ENCODE measurements around the gene SPTBN1.

Gene SPTBN1

DNA sequence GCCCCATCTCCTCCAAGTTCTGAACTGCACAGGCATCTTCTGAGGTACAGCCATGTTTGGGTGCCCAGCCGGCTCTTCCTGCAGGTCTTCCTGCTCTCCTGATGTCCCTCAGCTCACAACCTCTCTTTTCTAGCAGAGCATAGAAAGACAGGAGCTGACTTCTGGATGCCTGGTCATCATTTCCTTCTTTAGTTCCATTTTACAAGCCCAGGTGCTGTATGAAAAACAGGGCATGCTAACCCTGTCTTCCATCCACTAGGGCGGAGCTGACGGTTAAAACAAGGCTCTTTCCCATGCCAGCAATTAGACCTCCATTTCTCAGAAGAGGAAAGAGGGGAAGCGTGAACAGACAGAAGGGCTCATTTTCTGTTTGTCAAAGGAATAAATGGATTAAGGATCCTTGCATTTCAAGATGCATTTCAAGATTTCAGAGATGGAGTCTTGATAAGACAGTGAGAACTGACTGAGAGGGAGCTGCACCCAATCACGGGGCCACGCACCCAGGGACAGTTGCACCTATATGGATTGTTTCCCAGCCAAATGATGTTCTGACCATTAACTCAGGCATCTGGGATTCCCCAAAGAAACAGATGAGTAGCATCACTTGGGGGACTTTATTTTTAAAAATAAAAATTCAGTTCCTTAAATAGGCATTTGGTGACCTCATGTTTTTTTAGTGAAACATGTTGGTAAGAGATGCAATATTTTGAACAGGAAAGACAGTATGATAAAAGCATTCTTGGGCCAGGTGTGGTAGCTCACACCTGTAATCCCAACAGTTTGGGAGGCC lies 221.5 kb downstream of the SPTBN1 start:
- Histone ChIP-seq H3K9me3 (ENCODE audit: severe bottlenecking) (no peaks in the 10 kb centered on the region), H3K36me3 (ENCODE audit: low read depth) (no peaks in the 10 kb centered on the region), H3K4me1 (ENCODE audit: insufficient read depth, poor library complexity, severe bottlenecking) (peaks cover 15% of the 10 kb centered on the region), H3K27ac (ENCODE audit: poor library complexity, severe bottlenecking) (no peak overlapping the region), H3K27me3 (ENCODE audit: insufficient read depth, poor library complexity, severe bottlenecking) (no peaks in the 10 kb centered on the region), H3K4me3 (ENCODE audit: severe bottlenecking) (no peak overlapping the region)
- DNase-seq (ENCODE audit: low spot score) (no peak), ATAC-seq (ENCODE audit: low read depth) (no peak)
- TF ChIP-seq, protein P1, sequence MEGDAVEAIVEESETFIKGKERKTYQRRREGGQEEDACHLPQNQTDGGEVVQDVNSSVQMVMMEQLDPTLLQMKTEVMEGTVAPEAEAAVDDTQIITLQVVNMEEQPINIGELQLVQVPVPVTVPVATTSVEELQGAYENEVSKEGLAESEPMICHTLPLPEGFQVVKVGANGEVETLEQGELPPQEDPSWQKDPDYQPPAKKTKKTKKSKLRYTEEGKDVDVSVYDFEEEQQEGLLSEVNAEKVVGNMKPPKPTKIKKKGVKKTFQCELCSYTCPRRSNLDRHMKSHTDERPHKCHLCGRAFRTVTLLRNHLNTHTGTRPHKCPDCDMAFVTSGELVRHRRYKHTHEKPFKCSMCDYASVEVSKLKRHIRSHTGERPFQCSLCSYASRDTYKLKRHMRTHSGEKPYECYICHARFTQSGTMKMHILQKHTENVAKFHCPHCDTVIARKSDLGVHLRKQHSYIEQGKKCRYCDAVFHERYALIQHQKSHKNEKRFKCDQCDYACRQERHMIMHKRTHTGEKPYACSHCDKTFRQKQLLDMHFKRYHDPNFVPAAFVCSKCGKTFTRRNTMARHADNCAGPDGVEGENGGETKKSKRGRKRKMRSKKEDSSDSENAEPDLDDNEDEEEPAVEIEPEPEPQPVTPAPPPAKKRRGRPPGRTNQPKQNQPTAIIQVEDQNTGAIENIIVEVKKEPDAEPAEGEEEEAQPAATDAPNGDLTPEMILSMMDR (IDR thresholded peaks at IDR 0.05; ENCODE audit: poor library complexity, severe bottlenecking), result no peak

DNA sequence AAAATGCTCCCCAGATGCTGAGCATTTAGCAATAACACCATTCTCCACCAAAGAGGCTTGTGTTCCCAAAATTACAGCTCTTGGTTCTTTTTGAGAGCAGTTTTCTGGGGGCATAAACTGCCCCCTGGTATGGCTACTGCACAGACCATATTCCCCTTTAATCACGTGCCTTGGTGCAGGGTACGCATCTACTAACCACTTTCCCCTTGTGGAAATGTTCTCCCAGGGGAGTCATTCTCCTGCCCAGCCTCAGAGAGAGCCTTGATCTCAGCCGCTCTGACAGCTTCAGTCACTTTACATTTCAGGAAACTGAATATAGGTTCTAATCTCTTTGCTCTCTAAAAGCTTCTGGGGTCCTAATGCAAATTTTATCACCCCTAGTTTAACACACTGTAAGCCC lies 222.6 kb downstream of the SPTBN1 start:
- DNase-seq (ENCODE audit: low spot score) (no peak), ATAC-seq (ENCODE audit: low read depth) (no peak)
- TF ChIP-seq, protein P1 (IDR thresholded peaks at IDR 0.05; ENCODE audit: poor library complexity, severe bottlenecking), result no peak
- no peaks in the 10 kb centered on the region for H3K9me3 ChIP-seq (ENCODE audit: severe bottlenecking)
- H3K36me3 ChIP-seq (ENCODE audit: low read depth), result no peaks in the 10 kb centered on the region
- H3K4me1 ChIP-seq (ENCODE audit: insufficient read depth, poor library complexity, severe bottlenecking), result peaks cover 4% of the 10 kb centered on the region
- H3K27me3 ChIP-seq (ENCODE audit: insufficient read depth, poor library complexity, severe bottlenecking), result no peaks in the 10 kb centered on the region
- H3K27ac ChIP-seq (ENCODE audit: poor library complexity, severe bottlenecking), result no peak overlapping the region
- H3K4me3 ChIP-seq (ENCODE audit: severe bottlenecking), result no peak overlapping the region

DNA sequence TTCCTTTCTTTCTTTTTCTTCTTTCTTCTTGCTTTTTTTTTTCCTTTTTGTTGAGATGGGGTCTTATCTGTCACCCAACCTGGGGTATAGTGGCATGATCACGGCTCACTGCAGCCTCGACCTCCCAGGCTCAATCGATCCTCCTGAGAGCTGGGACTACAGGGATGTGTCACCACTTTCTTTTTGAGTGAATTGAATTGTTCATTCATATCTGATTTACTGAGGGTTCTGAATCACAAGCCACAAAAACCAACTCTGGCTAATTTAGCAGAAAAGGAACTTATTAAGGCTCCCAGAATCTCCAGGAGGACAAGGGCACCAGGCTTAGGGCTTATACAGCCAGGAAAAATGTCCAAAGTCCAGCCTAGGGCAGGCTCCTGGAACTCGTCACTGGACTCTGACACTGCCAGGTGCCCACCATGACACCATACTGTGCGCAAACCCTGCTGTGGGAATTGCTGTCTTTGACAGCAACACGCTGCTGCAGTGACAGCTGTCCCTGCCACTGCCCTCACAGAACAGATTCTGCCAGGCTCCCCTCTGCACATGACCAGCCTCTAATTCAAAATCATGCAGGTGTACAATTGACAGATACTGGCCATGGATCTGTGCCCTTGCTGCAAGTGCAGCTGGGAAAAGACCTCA lies 224.4 kb downstream of the SPTBN1 start:
- ATAC-seq (ENCODE audit: low read depth) (no peak), DNase-seq (ENCODE audit: low spot score) (no peak)
- Histone ChIP-seq H3K36me3 (ENCODE audit: low read depth) (no peaks in the 10 kb centered on the region), H3K27me3 (ENCODE audit: insufficient read depth, poor library complexity, severe bottlenecking) (no peaks in the 10 kb centered on the region), H3K4me1 (ENCODE audit: insufficient read depth, poor library complexity, severe bottlenecking) (no peaks in the 10 kb centered on the region), H3K4me3 (ENCODE audit: severe bottlenecking) (no peak overlapping the region), H3K27ac (ENCODE audit: poor library complexity, severe bottlenecking) (no peak overlapping the region), H3K9me3 (ENCODE audit: severe bottlenecking) (no peaks in the 10 kb centered on the region)
- TF ChIP-seq, protein P1 (IDR thresholded peaks at IDR 0.05; ENCODE audit: poor library complexity, severe bottlenecking), result no peak

DNA sequence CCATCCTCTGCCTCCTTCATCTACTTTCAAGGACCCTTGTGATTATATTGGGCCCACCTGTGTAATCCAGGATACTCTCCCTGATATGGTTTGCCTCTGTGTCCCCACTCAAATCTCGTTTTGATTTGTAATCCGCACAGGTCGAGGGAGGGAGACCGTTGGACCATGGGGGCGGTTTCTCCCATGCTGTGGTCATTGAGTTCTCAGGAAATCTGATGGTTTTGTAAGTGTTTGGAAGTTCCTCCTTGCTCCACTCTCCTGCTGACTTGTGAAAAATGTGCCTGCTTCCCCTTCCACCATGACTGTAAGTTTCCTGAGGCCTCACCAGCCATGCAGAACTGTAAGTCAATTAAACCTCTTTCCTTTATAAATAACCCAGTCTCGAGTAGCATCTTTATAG lies 225.3 kb downstream of the SPTBN1 start:
- no peaks in the 10 kb centered on the region for H3K9me3 ChIP-seq (ENCODE audit: severe bottlenecking)
- H3K27ac ChIP-seq (ENCODE audit: poor library complexity, severe bottlenecking), result no peak overlapping the region
- DNase-seq (ENCODE audit: low spot score), result no peak
- no peak overlapping the region for H3K4me3 ChIP-seq (ENCODE audit: severe bottlenecking)
- no peaks in the 10 kb centered on the region for H3K36me3 ChIP-seq (ENCODE audit: low read depth)
- TF ChIP-seq, protein P1 (IDR thresholded peaks at IDR 0.05; ENCODE audit: poor library complexity, severe bottlenecking), result no peak
- H3K27me3 ChIP-seq (ENCODE audit: insufficient read depth, poor library complexity, severe bottlenecking), result no peaks in the 10 kb centered on the region
- no peaks in the 10 kb centered on the region for H3K4me1 ChIP-seq (ENCODE audit: insufficient read depth, poor library complexity, severe bottlenecking)
- ATAC-seq (ENCODE audit: low read depth), result no peak

DNA sequence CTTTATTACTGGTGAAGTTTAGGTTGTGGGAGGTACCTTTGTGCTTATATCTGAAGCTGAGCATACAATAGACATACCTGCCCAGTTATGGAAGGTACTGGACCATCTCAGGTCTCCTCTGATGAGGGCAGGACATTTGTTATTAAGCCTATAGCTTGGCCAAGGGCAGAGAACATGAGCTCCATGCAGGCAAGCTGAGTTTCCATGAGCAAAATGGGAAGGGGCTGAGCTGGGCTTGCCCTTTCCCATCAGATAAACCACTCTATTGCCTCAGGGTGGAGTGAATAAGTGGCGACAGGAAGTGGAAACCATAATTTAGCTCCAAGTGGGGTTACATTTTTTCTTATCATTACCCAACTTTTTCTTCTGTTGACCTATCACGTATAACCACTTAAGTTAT lies 227.5 kb downstream of the SPTBN1 start:
- Histone ChIP-seq H3K4me3 (ENCODE audit: severe bottlenecking) (no peak overlapping the region), H3K27me3 (ENCODE audit: insufficient read depth, poor library complexity, severe bottlenecking) (no peaks in the 10 kb centered on the region), H3K9me3 (ENCODE audit: severe bottlenecking) (no peaks in the 10 kb centered on the region), H3K27ac (ENCODE audit: poor library complexity, severe bottlenecking) (no peak overlapping the region), H3K36me3 (ENCODE audit: low read depth) (no peaks in the 10 kb centered on the region), H3K4me1 (ENCODE audit: insufficient read depth, poor library complexity, severe bottlenecking) (no peaks in the 10 kb centered on the region)
- DNase-seq (ENCODE audit: low spot score) (no peak), ATAC-seq (ENCODE audit: low read depth) (no peak)
- TF ChIP-seq, protein P1 (IDR thresholded peaks at IDR 0.05; ENCODE audit: poor library complexity, severe bottlenecking), result no peak

Measured in RWPE2 (cell line).